GM12801 (cell line): ENCODE data around the gene TSHR.

ENCODE experiments used
- TF ChIP-seq, protein P1 (sequence below): IDR thresholded peaks from one replicate; pipeline ENCODE4 v1.5.1; 2011; ENCODE audit warnings: control low read depth; ENCODE audit not compliant: insufficient read length; ENCODE audit errors: extremely low read depth

The TSHR gene

GRCh38 chr14:80973931-80974641 is 18.7 kb downstream of the TSHR start:
- TF ChIP-seq, protein P1, sequence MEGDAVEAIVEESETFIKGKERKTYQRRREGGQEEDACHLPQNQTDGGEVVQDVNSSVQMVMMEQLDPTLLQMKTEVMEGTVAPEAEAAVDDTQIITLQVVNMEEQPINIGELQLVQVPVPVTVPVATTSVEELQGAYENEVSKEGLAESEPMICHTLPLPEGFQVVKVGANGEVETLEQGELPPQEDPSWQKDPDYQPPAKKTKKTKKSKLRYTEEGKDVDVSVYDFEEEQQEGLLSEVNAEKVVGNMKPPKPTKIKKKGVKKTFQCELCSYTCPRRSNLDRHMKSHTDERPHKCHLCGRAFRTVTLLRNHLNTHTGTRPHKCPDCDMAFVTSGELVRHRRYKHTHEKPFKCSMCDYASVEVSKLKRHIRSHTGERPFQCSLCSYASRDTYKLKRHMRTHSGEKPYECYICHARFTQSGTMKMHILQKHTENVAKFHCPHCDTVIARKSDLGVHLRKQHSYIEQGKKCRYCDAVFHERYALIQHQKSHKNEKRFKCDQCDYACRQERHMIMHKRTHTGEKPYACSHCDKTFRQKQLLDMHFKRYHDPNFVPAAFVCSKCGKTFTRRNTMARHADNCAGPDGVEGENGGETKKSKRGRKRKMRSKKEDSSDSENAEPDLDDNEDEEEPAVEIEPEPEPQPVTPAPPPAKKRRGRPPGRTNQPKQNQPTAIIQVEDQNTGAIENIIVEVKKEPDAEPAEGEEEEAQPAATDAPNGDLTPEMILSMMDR: no peak

GRCh38 chr14:80974679-80975078 is 19.3 kb downstream of the TSHR start:
- TF ChIP-seq, protein P1: no peak

DNA sequence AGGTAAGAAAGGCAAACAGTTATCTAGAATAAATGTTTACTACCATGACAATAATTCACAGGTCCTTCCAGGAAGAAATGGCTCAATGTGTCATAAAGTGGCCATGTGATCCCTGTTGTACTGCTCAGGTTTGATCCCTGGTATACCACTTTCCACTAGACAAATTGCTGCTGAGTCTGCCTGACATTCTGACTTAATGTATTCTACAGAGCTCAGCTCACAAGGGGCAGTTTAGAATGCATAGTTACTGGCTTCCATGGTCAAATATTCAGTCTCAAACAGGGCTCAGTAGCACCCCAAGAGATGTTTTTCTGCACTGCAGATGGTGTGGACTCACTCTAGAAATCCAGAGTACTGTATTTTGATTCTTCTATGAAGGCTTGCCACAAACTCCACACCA is 21.8 kb downstream of the TSHR start:
- TF ChIP-seq, protein P1: no peak

- TF ChIP-seq, protein P1: no peak
These were observed 23.0 kb downstream of the TSHR start for GRCh38 chr14:80978403-80978802.

GRCh38 chr14:80979951-80980350 is 24.5 kb downstream of the TSHR start:
- TF ChIP-seq, protein P1: no peak

- TF ChIP-seq, protein P1: no peak
These were observed 25.7 kb downstream of the TSHR start for GRCh38 chr14:80981156-80981555.

- TF ChIP-seq, protein P1: no peak
These were observed 26.3 kb downstream of the TSHR start for GRCh38 chr14:80981673-80982072.
